BLaER1 (cell line): Measurements from ENCODE around the gene IFNLR1.

Experiments used
- H3K27ac ChIP-seq: shearing (Covaris generic); formaldehyde crosslinking; 2 replicates; pipeline ENCODE4 v1.8.1; 2022
- H3K27me3 ChIP-seq: shearing (Covaris generic); formaldehyde crosslinking; 2 replicates; pipeline ENCODE4 v1.8.1; 2022
- H3K36me3 ChIP-seq: shearing (Covaris generic); formaldehyde crosslinking; 2 replicates; pipeline ENCODE4 v1.8.1; 2022
- H3K4me1 ChIP-seq: shearing (Covaris generic); formaldehyde crosslinking; 2 replicates; pipeline ENCODE4 v1.8.1; 2022
- H3K4me2 ChIP-seq: shearing (Covaris generic); formaldehyde crosslinking; 2 replicates; pipeline ENCODE4 v1.8.1; 2022
- H3K4me3 ChIP-seq: shearing (Covaris generic); formaldehyde crosslinking; 2 replicates; pipeline ENCODE4 v1.8.1; 2022
- H3K9ac ChIP-seq: shearing (Covaris generic); formaldehyde crosslinking; 2 replicates; pipeline ENCODE4 v1.8.1; 2022
- H3K9me3 ChIP-seq: shearing (Covaris generic); formaldehyde crosslinking; 2 replicates; pipeline ENCODE4 v1.8.1; 2022
- H4K20me1 ChIP-seq: shearing (Covaris generic); formaldehyde crosslinking; 2 replicates; pipeline ENCODE4 v1.8.1; 2022
- Cebpa-rat ChIP-seq: shearing (Covaris generic); IDR thresholded peaks from 2 replicates; pipeline ENCODE4 v1.8.1; 2022

IFNLR1 gene

DNA sequence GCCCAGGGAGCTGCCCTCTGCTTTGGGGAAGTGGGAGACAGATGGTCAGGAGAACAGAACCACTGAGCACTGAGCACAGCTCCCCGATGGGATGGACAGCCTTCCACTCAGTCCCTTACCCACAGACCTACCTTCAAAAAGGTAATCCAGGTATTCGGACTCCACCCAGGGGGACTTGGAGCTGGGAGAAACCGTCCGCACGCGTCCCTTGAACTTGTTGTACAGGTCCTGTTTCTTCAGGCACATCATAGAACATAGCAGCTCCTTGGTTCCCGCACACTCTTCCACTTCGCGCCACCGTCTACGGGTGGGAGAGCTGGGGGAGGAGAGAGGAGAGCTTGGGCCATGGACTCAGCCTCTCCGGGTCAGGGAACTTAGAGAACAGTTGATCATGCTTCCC lies 17.8 kb downstream of the IFNLR1 start:
- Histone ChIP-seq H3K9me3 (no peaks in the 10 kb centered on the region), H3K4me3 (no peak overlapping the region), H3K36me3 (peaks cover 59% of the 10 kb centered on the region), H3K4me2 (no peak overlapping the region), H3K9ac (no peak overlapping the region), H3K4me1 (no peaks in the 10 kb centered on the region), H3K27me3 (no peaks in the 10 kb centered on the region), H4K20me1 (no peaks in the 10 kb centered on the region), H3K27ac (no peak overlapping the region)
- TF ChIP-seq Cebpa-rat = no peak

DNA sequence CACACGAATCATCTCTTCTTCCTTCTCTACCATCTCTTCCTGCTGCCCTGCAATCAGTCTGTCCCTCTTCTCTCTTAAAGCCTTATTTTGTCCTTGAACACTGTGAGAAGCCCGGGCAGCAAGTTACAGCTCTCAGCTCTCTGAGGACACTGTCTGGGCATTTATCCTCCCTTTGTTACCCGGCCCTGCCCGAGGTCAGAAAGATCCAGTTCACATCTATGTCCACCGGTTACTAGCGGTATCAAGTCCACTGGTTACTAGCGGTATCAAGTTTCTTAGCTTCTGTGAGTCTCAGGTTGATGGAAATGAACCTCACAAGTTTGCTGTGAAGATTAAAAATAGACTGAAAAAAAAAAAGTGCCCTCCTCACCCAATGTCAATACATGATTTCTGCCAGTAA lies 18.8 kb downstream of the IFNLR1 start:
- Histone ChIP-seq H3K4me2 (no peak overlapping the region), H3K36me3 (peaks cover 61% of the 10 kb centered on the region), H3K4me1 (no peaks in the 10 kb centered on the region), H4K20me1 (no peaks in the 10 kb centered on the region), H3K27ac (no peak overlapping the region), H3K9me3 (no peaks in the 10 kb centered on the region), H3K27me3 (no peaks in the 10 kb centered on the region), H3K4me3 (no peak overlapping the region), H3K9ac (no peak overlapping the region)
- no peak for TF ChIP-seq Cebpa-rat

DNA sequence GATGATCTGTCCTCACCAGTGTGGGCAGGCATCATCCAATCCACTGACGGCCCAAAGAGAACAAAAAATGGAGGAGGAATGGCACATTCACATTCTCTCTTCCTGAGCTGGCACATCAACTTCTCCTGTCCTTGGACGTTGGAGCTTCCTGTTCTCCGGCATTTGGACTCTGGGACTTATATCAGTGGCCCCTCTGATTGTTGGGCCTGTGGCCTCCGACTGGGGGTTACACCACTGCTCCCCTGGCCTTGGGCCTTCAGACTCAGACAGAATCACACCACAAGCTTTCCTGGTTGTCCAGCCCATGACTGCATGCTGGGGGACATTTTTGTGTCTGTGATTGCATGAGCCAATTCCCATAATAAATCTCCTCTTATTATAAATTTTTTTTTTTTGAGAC lies 20.1 kb downstream of the IFNLR1 start:
- Histone ChIP-seq H3K9ac (no peak overlapping the region), H3K27ac (no peak overlapping the region), H4K20me1 (no peaks in the 10 kb centered on the region), H3K27me3 (no peaks in the 10 kb centered on the region), H3K4me3 (no peak overlapping the region), H3K4me2 (no peak overlapping the region), H3K9me3 (no peaks in the 10 kb centered on the region), H3K4me1 (no peaks in the 10 kb centered on the region), H3K36me3 (peaks cover 61% of the 10 kb centered on the region)
- TF ChIP-seq Cebpa-rat = no peak

DNA sequence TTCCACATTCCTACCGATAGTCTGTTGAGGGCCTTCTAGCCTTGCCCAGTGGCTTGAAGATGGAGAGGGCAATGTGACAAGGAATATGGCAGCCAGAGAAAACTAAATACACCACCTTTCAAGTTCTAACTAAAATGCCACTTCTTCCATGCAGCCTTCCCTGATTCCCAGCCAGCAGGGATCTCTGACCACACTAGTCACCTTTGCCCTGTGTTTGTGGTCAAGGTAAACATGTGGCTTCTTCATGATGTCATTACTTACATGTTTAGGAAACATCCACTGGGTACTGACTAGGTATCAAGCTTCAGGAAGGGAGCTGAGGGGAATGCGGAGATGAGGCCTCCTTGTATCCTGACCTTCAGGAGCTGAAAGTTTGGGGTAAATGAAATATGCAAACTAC lies 21.6 kb downstream of the IFNLR1 start:
- Histone ChIP-seq H3K4me1 (peaks cover 15% of the 10 kb centered on the region), H3K4me2 (no peak overlapping the region), H3K27me3 (no peaks in the 10 kb centered on the region), H3K9me3 (no peaks in the 10 kb centered on the region), H3K9ac (no peak overlapping the region), H3K36me3 (peaks cover 69% of the 10 kb centered on the region), H3K4me3 (no peak overlapping the region), H4K20me1 (no peaks in the 10 kb centered on the region; the same call in 1 of the 2 replicates), H3K27ac (no peak overlapping the region)
- TF ChIP-seq Cebpa-rat = no peak

DNA sequence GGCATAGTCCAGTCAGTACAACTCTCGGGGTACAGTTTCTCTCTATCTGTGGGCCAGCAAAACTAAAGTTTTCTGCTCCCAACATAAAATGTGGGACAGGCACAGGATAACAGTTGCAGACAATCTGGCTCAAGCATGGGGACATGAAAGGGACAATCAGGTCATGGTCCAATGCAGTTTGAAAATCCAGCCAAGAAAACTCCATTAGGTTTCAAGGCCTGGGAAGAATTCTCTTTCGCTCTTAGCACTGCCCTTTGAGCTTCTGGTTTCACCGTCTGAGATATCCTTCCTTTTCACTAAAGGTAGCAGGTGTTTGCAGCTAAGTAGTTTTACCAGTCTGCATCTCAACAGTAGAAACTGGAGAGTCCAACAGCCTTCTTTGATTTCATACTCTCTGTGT lies 23.1 kb downstream of the IFNLR1 start:
- Histone ChIP-seq H3K27me3 (no peaks in the 10 kb centered on the region), H3K36me3 (peaks cover 65% of the 10 kb centered on the region), H3K9ac (no peak overlapping the region), H3K9me3 (no peaks in the 10 kb centered on the region), H4K20me1 (no peaks in the 10 kb centered on the region; the same call in 1 of the 2 replicates), H3K27ac (no peak overlapping the region), H3K4me1 (peaks cover 22% of the 10 kb centered on the region), H3K4me3 (no peak overlapping the region), H3K4me2 (no peak overlapping the region)
- TF ChIP-seq Cebpa-rat = no peak

DNA sequence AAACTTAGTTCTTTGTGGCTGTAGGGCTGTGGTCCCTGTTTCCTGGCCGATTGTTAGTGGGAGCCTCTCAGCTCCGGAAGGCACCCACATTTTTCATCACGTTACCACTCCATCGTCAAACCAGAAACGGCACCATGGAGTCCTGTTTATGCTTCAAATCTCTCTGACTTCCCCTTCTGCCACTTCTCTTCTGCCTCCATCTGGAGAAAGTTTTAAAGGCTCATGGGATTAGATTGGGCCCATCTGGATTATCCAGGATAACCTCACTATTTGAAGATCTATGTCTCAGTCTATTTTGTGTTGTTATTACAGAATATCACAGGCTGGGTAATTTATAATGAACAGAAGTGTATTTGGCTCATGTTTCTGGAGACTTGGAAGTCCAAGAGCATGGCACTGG lies 24.9 kb downstream of the IFNLR1 start:
- H3K9me3 ChIP-seq = no peaks in the 10 kb centered on the region
- no peaks in the 10 kb centered on the region for H3K27me3 ChIP-seq
- H3K4me1 ChIP-seq = peaks cover 22% of the 10 kb centered on the region
- H3K4me3 ChIP-seq = no peak overlapping the region
- no peak overlapping the region for H3K4me2 ChIP-seq
- no peak overlapping the region for H3K27ac ChIP-seq
- peaks cover 70% of the 10 kb centered on the region for H3K36me3 ChIP-seq
- no peak overlapping the region for H3K9ac ChIP-seq
- no peak for TF ChIP-seq Cebpa-rat
- no peaks in the 10 kb centered on the region; the same call in 1 of the 2 replicates for H4K20me1 ChIP-seq

DNA sequence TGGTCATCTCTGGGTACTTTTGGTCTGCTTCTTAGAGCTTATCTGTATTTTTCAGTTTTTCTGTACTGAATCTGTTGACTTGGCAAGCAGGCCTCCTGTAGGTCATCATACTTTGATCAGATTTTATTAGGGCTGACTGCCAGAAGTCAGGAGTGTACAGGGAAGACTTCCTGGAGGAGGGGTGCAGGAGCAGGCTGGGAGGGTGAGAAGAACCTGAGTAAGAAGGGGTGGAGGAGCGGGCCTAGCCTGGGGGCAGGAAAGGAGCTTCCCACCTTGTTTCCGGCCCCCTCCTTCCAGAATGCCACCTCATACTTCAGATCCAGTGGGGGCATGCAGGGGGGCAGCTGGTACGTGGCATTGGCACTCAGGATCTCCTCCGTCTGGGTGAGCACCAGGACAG lies 25.8 kb downstream of the IFNLR1 start:
- Histone ChIP-seq H3K27me3 (no peaks in the 10 kb centered on the region), H3K36me3 (peaks cover 70% of the 10 kb centered on the region), H4K20me1 (no peaks in the 10 kb centered on the region; the same call in 1 of the 2 replicates), H3K4me1 (peaks cover 22% of the 10 kb centered on the region), H3K9me3 (no peaks in the 10 kb centered on the region), H3K27ac (no peak overlapping the region), H3K4me2 (0 out of 2 replicates have a peak overlapping the region, but pooled peaks have one; percentile 7), H3K4me3 (no peak overlapping the region), H3K9ac (no peak overlapping the region)
- no peak for TF ChIP-seq Cebpa-rat

DNA sequence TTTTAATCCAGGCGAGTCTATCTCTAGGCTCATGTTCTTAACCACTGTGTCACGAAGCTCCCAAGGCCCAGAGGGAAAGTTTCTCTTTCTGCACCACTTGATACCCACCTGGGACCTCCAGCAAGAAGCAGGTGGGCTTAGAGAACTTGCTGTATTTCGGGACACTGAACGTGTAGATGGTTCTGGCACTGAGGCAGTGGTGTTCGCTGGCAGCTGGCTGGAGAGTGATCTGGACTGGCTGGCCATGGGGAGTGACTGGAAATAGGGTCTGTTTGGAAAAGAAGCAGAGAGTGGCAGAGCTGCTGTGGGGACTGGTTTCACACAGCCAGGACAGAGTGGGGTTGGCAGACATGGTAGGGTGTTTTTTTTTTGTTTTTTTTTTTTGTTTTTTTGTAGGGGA lies 27.7 kb downstream of the IFNLR1 start:
- H4K20me1 ChIP-seq = no peaks in the 10 kb centered on the region; the same call in 1 of the 2 replicates
- no peak for TF ChIP-seq Cebpa-rat
- no peak overlapping the region for H3K27ac ChIP-seq
- no peak overlapping the region for H3K9ac ChIP-seq
- no peak overlapping the region for H3K4me3 ChIP-seq
- no peaks in the 10 kb centered on the region for H3K27me3 ChIP-seq
- H3K4me2 ChIP-seq = no peak overlapping the region
- H3K9me3 ChIP-seq = no peaks in the 10 kb centered on the region
- H3K36me3 ChIP-seq = peaks cover 52% of the 10 kb centered on the region
- H3K4me1 ChIP-seq = peaks cover 22% of the 10 kb centered on the region

DNA sequence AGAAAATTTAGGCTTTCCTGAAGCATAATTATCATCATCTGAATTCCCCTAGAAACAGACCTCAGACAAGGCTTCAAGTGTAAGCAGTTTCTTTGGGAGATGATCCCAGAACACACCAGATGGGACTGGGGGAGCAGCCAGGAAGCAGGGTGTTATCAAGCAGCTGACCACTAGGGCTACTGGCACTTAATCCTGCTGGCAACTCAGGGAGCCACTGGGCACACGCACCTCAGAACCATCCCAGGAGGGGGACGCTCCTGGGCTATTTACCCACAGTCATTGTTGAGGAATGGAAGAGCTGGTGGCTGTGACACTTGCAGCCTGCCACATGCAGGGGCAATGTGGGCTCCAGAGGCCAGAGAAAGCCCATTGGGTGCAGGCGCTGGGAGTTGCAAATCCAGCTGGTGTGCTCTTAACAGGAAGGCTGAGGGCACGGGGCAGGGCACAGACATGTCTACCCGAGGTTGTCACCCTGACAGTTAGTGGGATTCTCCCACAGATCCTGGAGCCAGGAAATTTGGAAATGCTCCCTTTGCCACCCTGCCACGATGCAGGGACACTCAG lies 29.1 kb downstream of the IFNLR1 start:
- H4K20me1 ChIP-seq = no peaks in the 10 kb centered on the region; the same call in 1 of the 2 replicates
- no peak overlapping the region for H3K9ac ChIP-seq
- H3K27ac ChIP-seq = no peak overlapping the region
- no peaks in the 10 kb centered on the region for H3K27me3 ChIP-seq
- H3K36me3 ChIP-seq = peaks cover 44% of the 10 kb centered on the region
- no peak for TF ChIP-seq Cebpa-rat
- peaks cover 22% of the 10 kb centered on the region for H3K4me1 ChIP-seq
- H3K9me3 ChIP-seq = no peaks in the 10 kb centered on the region
- no peak overlapping the region for H3K4me3 ChIP-seq
- no peak overlapping the region for H3K4me2 ChIP-seq

DNA sequence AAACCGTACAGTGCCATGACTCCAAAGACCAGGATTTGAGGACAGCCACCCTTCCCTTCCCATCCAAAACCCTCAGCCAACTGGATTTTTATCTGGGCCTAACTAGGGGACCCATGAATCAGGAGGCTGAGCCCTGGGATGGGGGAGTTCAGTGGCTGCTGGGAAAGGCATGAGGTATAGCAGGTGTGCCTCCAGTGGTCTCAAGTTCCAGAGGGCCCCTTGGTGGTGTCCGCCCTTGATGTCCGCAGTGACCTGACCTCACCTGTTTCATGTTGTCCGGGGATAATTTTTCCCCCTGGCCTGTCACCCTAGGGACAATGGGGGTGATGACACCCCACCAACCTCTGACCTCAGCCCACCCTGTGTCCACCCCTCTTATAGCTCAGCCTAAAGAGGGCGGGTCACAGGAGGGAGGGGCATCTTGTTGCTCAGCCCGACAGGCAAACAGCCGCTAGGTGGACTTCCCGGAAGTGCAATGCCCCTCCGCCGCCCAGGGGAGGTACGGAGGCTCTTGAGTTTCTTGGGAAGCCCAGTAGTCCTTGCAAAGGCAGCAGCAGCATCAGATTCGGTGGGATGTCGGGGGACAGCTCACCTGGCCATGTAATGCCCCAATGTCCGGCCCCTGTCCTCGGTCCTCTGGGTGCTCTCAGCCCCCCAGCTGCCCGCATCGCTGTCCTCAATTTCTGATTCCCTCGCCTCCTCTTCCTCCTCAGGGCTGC lies 30.4 kb downstream of the IFNLR1 start:
- Histone ChIP-seq H3K9ac (no peak overlapping the region), H3K4me3 (no peak overlapping the region), H3K4me2 (no peak overlapping the region), H3K27ac (no peak overlapping the region), H3K4me1 (peaks cover 19% of the 10 kb centered on the region), H4K20me1 (no peaks in the 10 kb centered on the region; the same call in 1 of the 2 replicates), H3K36me3 (peaks cover 44% of the 10 kb centered on the region), H3K9me3 (no peaks in the 10 kb centered on the region), H3K27me3 (peaks cover 9% of the 10 kb centered on the region)
- TF ChIP-seq Cebpa-rat = no peak
